ENCODE results near the gene NFE2L1. TPM values are rescaled to one million over a fixed set of nuclear protein-coding genes. Genes with fewer than 3 reads are reported as not detected.

Gene NFE2L1
- total RNA-seq, 2 donors from 2014 or later: 39.4 to 74.2 TPM

DNA sequence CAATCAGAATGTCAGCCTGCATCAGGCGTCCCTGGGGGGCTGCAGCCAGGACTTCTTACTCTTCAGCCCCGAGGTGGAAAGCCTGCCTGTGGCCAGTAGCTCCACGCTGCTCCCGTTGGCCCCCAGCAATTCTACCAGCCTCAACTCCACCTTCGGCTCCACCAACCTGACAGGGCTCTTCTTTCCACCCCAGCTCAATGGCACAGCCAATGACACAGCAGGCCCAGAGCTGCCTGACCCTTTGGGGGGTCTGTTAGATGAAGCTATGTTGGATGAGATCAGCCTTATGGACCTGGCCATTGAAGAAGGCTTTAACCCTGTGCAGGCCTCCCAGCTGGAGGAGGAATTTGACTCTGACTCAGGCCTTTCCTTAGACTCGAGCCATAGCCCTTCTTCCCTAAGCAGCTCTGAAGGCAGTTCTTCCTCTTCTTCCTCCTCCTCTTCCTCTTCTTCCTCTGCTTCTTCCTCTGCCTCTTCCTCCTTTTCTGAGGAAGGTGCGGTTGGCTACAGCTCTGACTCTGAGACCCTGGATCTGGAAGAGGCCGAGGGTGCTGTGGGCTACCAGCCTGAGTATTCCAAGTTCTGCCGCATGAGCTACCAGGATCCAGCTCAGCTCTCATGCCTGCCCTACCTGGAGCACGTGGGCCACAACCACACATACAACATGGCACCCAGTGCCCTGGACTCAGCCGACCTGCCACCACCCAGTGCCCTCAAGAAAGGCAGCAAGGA is 10.4 kb downstream of the NFE2L1 start:
- 83 to 84% methylated on average over 10 to 11 of the region's 11 CpGs for WGBS, 2 donors
- Histone ChIP-seq H3K4me1 (peaks cover 20% of the 10 kb centered on the region), H3K36me3 (replicated peaks in 1 of 2; ENCODE audit: insufficient read depth in 1 of 2, low read depth in 2 of 2) (peaks cover 0 to 38% of the 10 kb centered on the region in 2 donors), H3K27me3 (no peaks in the 10 kb centered on the region), H3K9me3 (no peaks in the 10 kb centered on the region), H3K4me3 (no peak overlapping the region), H3K27ac (no peak overlapping the region)
- ATAC-seq: no peak
- intact Hi-C loops (cut with DNase I): no loop called here
- no peak for DNase-seq
- TF ChIP-seq, protein P1, sequence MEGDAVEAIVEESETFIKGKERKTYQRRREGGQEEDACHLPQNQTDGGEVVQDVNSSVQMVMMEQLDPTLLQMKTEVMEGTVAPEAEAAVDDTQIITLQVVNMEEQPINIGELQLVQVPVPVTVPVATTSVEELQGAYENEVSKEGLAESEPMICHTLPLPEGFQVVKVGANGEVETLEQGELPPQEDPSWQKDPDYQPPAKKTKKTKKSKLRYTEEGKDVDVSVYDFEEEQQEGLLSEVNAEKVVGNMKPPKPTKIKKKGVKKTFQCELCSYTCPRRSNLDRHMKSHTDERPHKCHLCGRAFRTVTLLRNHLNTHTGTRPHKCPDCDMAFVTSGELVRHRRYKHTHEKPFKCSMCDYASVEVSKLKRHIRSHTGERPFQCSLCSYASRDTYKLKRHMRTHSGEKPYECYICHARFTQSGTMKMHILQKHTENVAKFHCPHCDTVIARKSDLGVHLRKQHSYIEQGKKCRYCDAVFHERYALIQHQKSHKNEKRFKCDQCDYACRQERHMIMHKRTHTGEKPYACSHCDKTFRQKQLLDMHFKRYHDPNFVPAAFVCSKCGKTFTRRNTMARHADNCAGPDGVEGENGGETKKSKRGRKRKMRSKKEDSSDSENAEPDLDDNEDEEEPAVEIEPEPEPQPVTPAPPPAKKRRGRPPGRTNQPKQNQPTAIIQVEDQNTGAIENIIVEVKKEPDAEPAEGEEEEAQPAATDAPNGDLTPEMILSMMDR (IDR thresholded peaks at IDR 0.05): no peak
- TF ChIP-seq POLR2A (IDR thresholded peaks at IDR 0.05): no peak

- Histone ChIP-seq H3K27ac (no peak overlapping the region), H3K9me3 (no peaks in the 10 kb centered on the region), H3K36me3 (replicated peaks in 1 of 2; ENCODE audit: insufficient read depth in 1 of 2, low read depth in 2 of 2) (peaks cover 0 to 38% of the 10 kb centered on the region in 2 donors), H3K27me3 (no peaks in the 10 kb centered on the region), H3K4me1 (peaks cover 19% of the 10 kb centered on the region), H3K4me3 (no peak overlapping the region)
- intact Hi-C loops (cut with DNase I): no loop called here
- no peak for TF ChIP-seq POLR2A (IDR thresholded peaks at IDR 0.05)
- TF ChIP-seq, protein P1 (IDR thresholded peaks at IDR 0.05): no peak
- 90 to 94% methylated on average over 26 to 32 of the region's 32 CpGs for WGBS, 2 donors
- ATAC-seq (no peak), DNase-seq (no peak)
Observed at GRCh38 chr17:48059125-48059668, 11.0 kb downstream of the NFE2L1 start.

- Histone ChIP-seq H3K36me3 (replicated peaks in 1 of 2; ENCODE audit: insufficient read depth in 1 of 2, low read depth in 2 of 2) (peaks cover 0 to 39% of the 10 kb centered on the region in 2 donors), H3K27ac (no peak overlapping the region), H3K27me3 (no peaks in the 10 kb centered on the region), H3K4me3 (no peak overlapping the region), H3K4me1 (peaks cover 11% of the 10 kb centered on the region), H3K9me3 (no peaks in the 10 kb centered on the region)
- TF ChIP-seq POLR2A (IDR thresholded peaks at IDR 0.05): no peak
- TF ChIP-seq, protein P1 (IDR thresholded peaks at IDR 0.05): no peak
- intact Hi-C loops (cut with DNase I): no loop called here
- no peak for DNase-seq
- WGBS, 2 donors: 61 to 93% methylated on average over 4 to 7 of the region's 7 CpGs
- no peak for ATAC-seq
Observed at GRCh38 chr17:48060249-48060648, 12.1 kb downstream of the NFE2L1 start.

GRCh38 chr17:48062273-48062672 is 14.1 kb downstream of the NFE2L1 start:
- H3K9me3 ChIP-seq: no peaks in the 10 kb centered on the region
- ATAC-seq: no peak

More at GRCh38 chr17:48062273-48062672, 14.1 kb downstream of the NFE2L1 start:
- Histone ChIP-seq H3K36me3 (replicated peaks in 1 of 2; ENCODE audit: insufficient read depth in 1 of 2, low read depth in 2 of 2) (peaks cover 0 to 33% of the 10 kb centered on the region in 2 donors), H3K4me3 (no peak overlapping the region), H3K27me3 (no peaks in the 10 kb centered on the region), H3K4me1 (peaks cover 12% of the 10 kb centered on the region), H3K27ac (no peak overlapping the region)
- TF ChIP-seq POLR2A (IDR thresholded peaks at IDR 0.05): no peak
- TF ChIP-seq, protein P1 (IDR thresholded peaks at IDR 0.05): no peak
- intact Hi-C loops (cut with DNase I): no loop called here
- WGBS, 2 donors: 87 to 91% methylated on average over 3 to 7 of the region's 7 CpGs
- DNase-seq: no peak
